HCT116 (cell line): Measurements from ENCODE around the gene STK39. TPM values are rescaled to one million over a fixed set of nuclear protein-coding genes. Genes with fewer than 3 reads are reported as not detected.

ENCODE experiments used
- ATAC-seq: fragments of 200-7000 bp; cut with Tn5 transposase; 2 replicates; pipeline ENCODE4 v1.9.1; 2020; ENCODE audit warnings: mild to moderate bottlenecking, moderate library complexity
- BruUV-seq: library from RNA; stranded (reverse); fragments of 400-500 nt; replicated peaks from 2 replicates; lab custom pipeline; 2021; lab: Mats Ljungman, UMichigan
- CTCF ChIA-PET: fragments of 300-600 bp; sonication (Branson Sonifier 250); formaldehyde crosslinking; loops from one replicate; lab custom pipeline; 2021; ENCODE audit warnings: antibody characterized with exemption; lab: Charles Lee
- POLR2A ChIA-PET: fragments of 300-600, 350-600 bp; sonication (Branson Sonifier 250); formaldehyde crosslinking; loops from one replicate; lab custom pipeline; 2021; ENCODE audit warnings: antibody characterized with exemption; lab: Charles Lee
- RAD21 ChIA-PET, 2 experiments: fragments of 300-600 bp; sonication (Branson Sonifier 250); formaldehyde crosslinking; loops; one replicate each; lab custom pipeline; 2023; ENCODE audit warnings: low total read pairs in 2 of 2; ENCODE audit not compliant: uncharacterized antibody in 2 of 2, unreplicated experiment in 2 of 2, low non-redundant PET in 1 of 2; lab: Charles Lee
- DNase-seq: peaks from one replicate; pipeline ENCODE4 v3.0.0-alpha.2; 2010; ENCODE audit warnings: low read depth, low spot score
- H2AFZ ChIP-seq: fragments of 200-600 bp; shearing (Covaris generic), sonication (generic); 2 replicates; pipeline ENCODE4 v1.6.1; 2017; ENCODE audit warnings: low read depth, mixed run types, mixed read lengths, antibody characterized with exemption, low read length; ENCODE audit not compliant: poor library complexity, severe bottlenecking
- H3K27ac ChIP-seq: 2 replicates; pipeline ENCODE4 v1.5.1; 2012; ENCODE audit warnings: low read depth, low read length
- H3K27me3 ChIP-seq: fragments of 200-600 bp; sonication (generic); 2 replicates; pipeline ENCODE4 v1.6.1; 2016; ENCODE audit warnings: mixed run types, low read length, mixed read lengths; ENCODE audit not compliant: insufficient read depth
- H3K36me3 ChIP-seq, 2 experiments: fragments of 200-500 bp in 1 of 2; fragments of 200-600 bp in 1 of 2; sonication (Bioruptor generic) in 1 of 2; sonication (generic) in 1 of 2; 2 replicates each; pipeline versions ENCODE4 v1.5.1 to v1.6.1; 2014 to 2016; ENCODE audit warnings: low read length in 2 of 2, inconsistent platforms in 1 of 2, mixed read lengths in 1 of 2, mixed run types in 1 of 2; ENCODE audit not compliant: insufficient read depth in 2 of 2, control insufficient read depth in 1 of 2
- H3K4me1 ChIP-seq, 2 experiments: fragments of 200-600 bp in 1 of 2; sonication (generic) in 1 of 2; 2 replicates each; pipeline versions ENCODE4 v1.5.1 to v1.6.1; 2012 to 2017; ENCODE audit warnings: low read length in 2 of 2, inconsistent platforms in 1 of 2, mild to moderate bottlenecking in 1 of 2, mixed read lengths in 1 of 2, mixed run types in 1 of 2, moderate library complexity in 1 of 2; ENCODE audit not compliant: insufficient read depth in 2 of 2, control insufficient read depth in 1 of 2
- H3K4me2 ChIP-seq: fragments of 200-600 bp; sonication (generic); 2 replicates; pipeline ENCODE4 v1.6.1; 2017; ENCODE audit warnings: mixed run types, low read length, mixed read lengths
- H3K4me3 ChIP-seq, 2 experiments: fragments of 200-600 bp in 1 of 2; sonication (generic) in 1 of 2; replicated peaks in 1 of 2; 2 replicates each; pipeline ENCODE4 v1.5.1; 2011 to 2016; ENCODE audit warnings: low read length in 2 of 2, control low read depth in 1 of 2, low read depth in 1 of 2, mild to moderate bottlenecking in 1 of 2, mixed read lengths in 1 of 2, mixed run types in 1 of 2
- H3K79me2 ChIP-seq: fragments of 200-600 bp; sonication (generic); 2 replicates; pipeline ENCODE4 v1.6.1; 2017; ENCODE audit warnings: mild to moderate bottlenecking, mixed run types, low read length, moderate library complexity, mixed read lengths; ENCODE audit not compliant: insufficient read depth
- H3K9ac ChIP-seq: fragments of 200-600 bp; sonication (generic); 2 replicates; pipeline ENCODE4 v1.6.1; 2016; ENCODE audit warnings: low read length, mixed read lengths
- H3K9me2 ChIP-seq: fragments of 200-600 bp; sonication (generic), shearing (Covaris generic); 2 replicates; pipeline ENCODE4 v1.6.1; 2017; ENCODE audit warnings: mixed run types, mild to moderate bottlenecking, moderate library complexity; ENCODE audit not compliant: insufficient read depth
- H3K9me3 ChIP-seq, 2 experiments: fragments of 200-500 bp in 1 of 2; fragments of 200-600 bp in 1 of 2; sonication (Bioruptor generic) in 1 of 2; sonication (generic) in 1 of 2; 2 replicates each; pipeline ENCODE4 v1.6.1; 2014 to 2017; ENCODE audit warnings: low read length in 2 of 2, mixed read lengths in 2 of 2, inconsistent platforms in 1 of 2, low read depth in 1 of 2, mild to moderate bottlenecking in 1 of 2, mixed run types in 1 of 2, moderate library complexity in 1 of 2; ENCODE audit not compliant: control insufficient read depth in 1 of 2, insufficient read depth in 1 of 2
- H4K20me1 ChIP-seq: fragments of 200-600 bp; sonication (generic), shearing (Covaris generic); 2 replicates; pipeline ENCODE4 v1.6.1; 2017; ENCODE audit warnings: mixed run types, mild to moderate bottlenecking, moderate library complexity; ENCODE audit not compliant: insufficient read depth
- EGR1 ChIP-seq: IDR thresholded peaks from 2 replicates; pipeline ENCODE4 v1.6.1; 2012; ENCODE audit warnings: low read depth
- POLR2A ChIP-seq: IDR thresholded peaks from 2 replicates; pipeline ENCODE4 v1.7.0; 2011; ENCODE audit warnings: borderline replicate concordance; ENCODE audit not compliant: insufficient read depth, insufficient read length; ENCODE audit errors: extremely low read depth
- RAD21 ChIP-seq: IDR thresholded peaks from 2 replicates; pipeline ENCODE4 v1.6.1; 2012; ENCODE audit warnings: low read depth, mild to moderate bottlenecking
- REST ChIP-seq: IDR thresholded peaks from 2 replicates; pipeline ENCODE4 v1.6.1; 2012; ENCODE audit warnings: low read depth
- SIN3A ChIP-seq: IDR thresholded peaks from 2 replicates; pipeline ENCODE4 v1.6.1; 2012; ENCODE audit warnings: low read depth
- SP1 ChIP-seq: IDR thresholded peaks from 2 replicates; pipeline ENCODE4 v1.6.1; 2012; ENCODE audit warnings: low read depth
- intact Hi-C: fragments of 100-400 bp; cut with micrococcal nuclease; formaldehyde crosslinking; loops from 2 replicates; pipeline ENCODE4 v1.10.0; 2022
- total RNA-seq: library from RNA; stranded (reverse); gene quantifications from one replicate; pipeline ENCODE4 v1.2.1, GENCODE V29; 2021; ENCODE audit not compliant: unreplicated experiment

The STK39 gene
- total RNA-seq, 1 experiment from 2014 or later: 118 TPM

GRCh38 chr2:168245074-168245825 is 2.1 kb downstream of the STK39 start:
- Histone ChIP-seq H4K20me1 (no peaks in the 10 kb centered on the region), H3K79me2 (peaks cover 70% of the 10 kb centered on the region), H3K4me3 (peak overlapping the region; percentile 56 to 75), H2AFZ (no peak overlapping the region), H3K4me1 (peaks cover 39 to 70% of the 10 kb centered on the region in 2 experiments), H3K9me2 (no peaks in the 10 kb centered on the region), H3K9ac (peak overlapping the region; percentile 82), H3K4me2 (peak overlapping the region; percentile 77), H3K27ac (peak overlapping the region; percentile 95), H3K36me3 (peaks cover 0 to 15% of the 10 kb centered on the region in 2 experiments; a peak in 1 of 4 replicates), H3K9me3 (no peaks in the 10 kb centered on the region), H3K27me3 (no peaks in the 10 kb centered on the region)
- ChIA-PET POLR2A (no interaction called here), CTCF (no interaction called here), RAD21 (no interaction called here)
- BruUV-seq: no TSS peak
- no peak for DNase-seq
- no peak for ATAC-seq
- intact Hi-C loops: loop anchor here (5.0 kb wide), 1 partner anchor 78 kb away; no protein-coding TSS in a partner anchor
- TF ChIP-seq POLR2A: no peak
- no peak for TF ChIP-seq REST
- TF ChIP-seq SP1: peak; percentile 34; the same call in 1 of the 2 replicates
- peak; percentile 25; the same call in 1 of the 2 replicates for TF ChIP-seq RAD21
- 0 out of 2 replicates have a peak, but pooled peaks have one; percentile 17 for TF ChIP-seq EGR1
- TF ChIP-seq SIN3A: peak; percentile 57; the same call in 1 of the 2 replicates
